ENCODE measurements around the gene GMPPA.

GMPPA gene

GRCh38 chr2:219486380-219486959 lies 12.2 kb upstream of the GMPPA start:
- Histone ChIP-seq H3K9me3 (ENCODE audit: control insufficient read depth, low read length) (no peaks in the 10 kb centered on the region), H3K36me3 (ENCODE audit: control insufficient read depth, insufficient read depth, low read length) (no peaks in the 10 kb centered on the region), H3K27ac (ENCODE audit: insufficient read depth, low read depth, low read length, poor library complexity, severe bottlenecking) (no peak overlapping the region), H3K27me3 (ENCODE audit: control insufficient read depth, insufficient read depth, low read length, poor library complexity, severe bottlenecking) (peaks cover 66% of the 10 kb centered on the region), H3K4me1 (ENCODE audit: control insufficient read depth, insufficient read depth, low read length) (peaks cover 30% of the 10 kb centered on the region), H3K4me3 (ENCODE audit: insufficient read depth, low read depth, low read length) (no peak overlapping the region)
- 13 to 16% methylated on average over 8 of the region's 8 CpGs for WGBS, 2 experiments

- Histone ChIP-seq H3K36me3 (ENCODE audit: control insufficient read depth, insufficient read depth, low read length) (no peaks in the 10 kb centered on the region), H3K4me1 (ENCODE audit: control insufficient read depth, insufficient read depth, low read length) (peaks cover 30% of the 10 kb centered on the region), H3K4me3 (ENCODE audit: insufficient read depth, low read depth, low read length) (no peak overlapping the region), H3K27ac (ENCODE audit: insufficient read depth, low read depth, low read length, poor library complexity, severe bottlenecking) (no peak overlapping the region), H3K9me3 (ENCODE audit: control insufficient read depth, low read length) (no peaks in the 10 kb centered on the region), H3K27me3 (ENCODE audit: control insufficient read depth, insufficient read depth, low read length, poor library complexity, severe bottlenecking) (peaks cover 58% of the 10 kb centered on the region)
- 82 to 85% methylated on average over 17 of the region's 17 CpGs for WGBS, 2 experiments
These were observed 10.4 kb upstream of the GMPPA start for GRCh38 chr2:219488149-219488843.

GRCh38 chr2:219488844-219489194 lies 9.9 kb upstream of the GMPPA start:
- 92 to 93% methylated on average over 14 of the region's 14 CpGs for WGBS, 2 experiments
- H3K27me3 ChIP-seq (ENCODE audit: control insufficient read depth, insufficient read depth, low read length, poor library complexity, severe bottlenecking) = peaks cover 58% of the 10 kb centered on the region
- no peaks in the 10 kb centered on the region for H3K9me3 ChIP-seq (ENCODE audit: control insufficient read depth, low read length)
- peaks cover 26% of the 10 kb centered on the region for H3K4me1 ChIP-seq (ENCODE audit: control insufficient read depth, insufficient read depth, low read length)
- H3K36me3 ChIP-seq (ENCODE audit: control insufficient read depth, insufficient read depth, low read length) = no peaks in the 10 kb centered on the region
- H3K4me3 ChIP-seq (ENCODE audit: insufficient read depth, low read depth, low read length) = no peak overlapping the region
- H3K27ac ChIP-seq (ENCODE audit: insufficient read depth, low read depth, low read length, poor library complexity, severe bottlenecking) = no peak overlapping the region

- peaks cover 58% of the 10 kb centered on the region for H3K27me3 ChIP-seq (ENCODE audit: control insufficient read depth, insufficient read depth, low read length, poor library complexity, severe bottlenecking)
- no peak overlapping the region for H3K4me3 ChIP-seq (ENCODE audit: insufficient read depth, low read depth, low read length)
- no peaks in the 10 kb centered on the region for H3K36me3 ChIP-seq (ENCODE audit: control insufficient read depth, insufficient read depth, low read length)
- H3K9me3 ChIP-seq (ENCODE audit: control insufficient read depth, low read length) = no peaks in the 10 kb centered on the region
- 87 to 88% methylated on average over 9 of the region's 9 CpGs for WGBS, 2 experiments
- no peak overlapping the region for H3K27ac ChIP-seq (ENCODE audit: insufficient read depth, low read depth, low read length, poor library complexity, severe bottlenecking)
- H3K4me1 ChIP-seq (ENCODE audit: control insufficient read depth, insufficient read depth, low read length) = peaks cover 22% of the 10 kb centered on the region
These were observed 9.4 kb upstream of the GMPPA start for GRCh38 chr2:219489315-219489714.

GRCh38 chr2:219490186-219490585 lies 8.5 kb upstream of the GMPPA start:
- H3K4me3 ChIP-seq (ENCODE audit: insufficient read depth, low read depth, low read length) = no peak overlapping the region
- 92 to 93% methylated on average over 23 of the region's 23 CpGs for WGBS, 2 experiments

GRCh38 chr2:219490600-219491130 lies 8.0 kb upstream of the GMPPA start:
- WGBS, 2 experiments = 92% methylated on average over 10 of the region's 10 CpGs
- Histone ChIP-seq H3K4me3 (ENCODE audit: insufficient read depth, low read depth, low read length) (no peak overlapping the region), H3K27ac (ENCODE audit: insufficient read depth, low read depth, low read length, poor library complexity, severe bottlenecking) (no peak overlapping the region), H3K36me3 (ENCODE audit: control insufficient read depth, insufficient read depth, low read length) (no peaks in the 10 kb centered on the region), H3K9me3 (ENCODE audit: control insufficient read depth, low read length) (no peaks in the 10 kb centered on the region), H3K27me3 (ENCODE audit: control insufficient read depth, insufficient read depth, low read length, poor library complexity, severe bottlenecking) (peaks cover 58% of the 10 kb centered on the region), H3K4me1 (ENCODE audit: control insufficient read depth, insufficient read depth, low read length) (peaks cover 14% of the 10 kb centered on the region)

More at GRCh38 chr2:219490186-219490585, 8.5 kb upstream of the GMPPA start:
- Histone ChIP-seq H3K9me3 (ENCODE audit: control insufficient read depth, low read length) (no peaks in the 10 kb centered on the region), H3K4me1 (ENCODE audit: control insufficient read depth, insufficient read depth, low read length) (peaks cover 14% of the 10 kb centered on the region), H3K27ac (ENCODE audit: insufficient read depth, low read depth, low read length, poor library complexity, severe bottlenecking) (no peak overlapping the region), H3K27me3 (ENCODE audit: control insufficient read depth, insufficient read depth, low read length, poor library complexity, severe bottlenecking) (peaks cover 58% of the 10 kb centered on the region), H3K36me3 (ENCODE audit: control insufficient read depth, insufficient read depth, low read length) (no peaks in the 10 kb centered on the region)

- WGBS, 2 experiments = 87 to 90% methylated on average over 14 of the region's 14 CpGs
- Histone ChIP-seq H3K4me1 (ENCODE audit: control insufficient read depth, insufficient read depth, low read length) (peaks cover 12% of the 10 kb centered on the region), H3K27me3 (ENCODE audit: control insufficient read depth, insufficient read depth, low read length, poor library complexity, severe bottlenecking) (peaks cover 58% of the 10 kb centered on the region), H3K4me3 (ENCODE audit: insufficient read depth, low read depth, low read length) (no peak overlapping the region), H3K27ac (ENCODE audit: insufficient read depth, low read depth, low read length, poor library complexity, severe bottlenecking) (no peak overlapping the region), H3K9me3 (ENCODE audit: control insufficient read depth, low read length) (no peaks in the 10 kb centered on the region), H3K36me3 (ENCODE audit: control insufficient read depth, insufficient read depth, low read length) (no peaks in the 10 kb centered on the region)
These were observed 7.3 kb upstream of the GMPPA start for GRCh38 chr2:219491278-219491963.

- Histone ChIP-seq H3K27ac (ENCODE audit: insufficient read depth, low read depth, low read length, poor library complexity, severe bottlenecking) (no peak overlapping the region), H3K36me3 (ENCODE audit: control insufficient read depth, insufficient read depth, low read length) (no peaks in the 10 kb centered on the region), H3K4me3 (ENCODE audit: insufficient read depth, low read depth, low read length) (no peak overlapping the region), H3K4me1 (ENCODE audit: control insufficient read depth, insufficient read depth, low read length) (peaks cover 8% of the 10 kb centered on the region), H3K9me3 (ENCODE audit: control insufficient read depth, low read length) (no peaks in the 10 kb centered on the region), H3K27me3 (ENCODE audit: control insufficient read depth, insufficient read depth, low read length, poor library complexity, severe bottlenecking) (peaks cover 60% of the 10 kb centered on the region)
- 56 to 60% methylated on average over 20 of the region's 20 CpGs for WGBS, 2 experiments
These were observed 6.1 kb upstream of the GMPPA start for GRCh38 chr2:219492575-219492974.

- peaks cover 60% of the 10 kb centered on the region for H3K27me3 ChIP-seq (ENCODE audit: control insufficient read depth, insufficient read depth, low read length, poor library complexity, severe bottlenecking)
These were observed 5.6 kb upstream of the GMPPA start for GRCh38 chr2:219493086-219493485.

GRCh38 chr2:219494952-219495530 lies 3.6 kb upstream of the GMPPA start:
- Histone ChIP-seq H3K4me1 (ENCODE audit: control insufficient read depth, insufficient read depth, low read length) (peaks cover 19% of the 10 kb centered on the region), H3K27me3 (ENCODE audit: control insufficient read depth, insufficient read depth, low read length, poor library complexity, severe bottlenecking) (peaks cover 61% of the 10 kb centered on the region), H3K27ac (ENCODE audit: insufficient read depth, low read depth, low read length, poor library complexity, severe bottlenecking) (no peak overlapping the region), H3K9me3 (ENCODE audit: control insufficient read depth, low read length) (no peaks in the 10 kb centered on the region), H3K4me3 (ENCODE audit: insufficient read depth, low read depth, low read length) (no peak overlapping the region), H3K36me3 (ENCODE audit: control insufficient read depth, insufficient read depth, low read length) (no peaks in the 10 kb centered on the region)
- 53% methylated on average over 10 of the region's 10 CpGs for WGBS, 2 experiments

More at GRCh38 chr2:219493086-219493485, 5.6 kb upstream of the GMPPA start:
- Histone ChIP-seq H3K9me3 (ENCODE audit: control insufficient read depth, low read length) (no peaks in the 10 kb centered on the region), H3K4me3 (ENCODE audit: insufficient read depth, low read depth, low read length) (no peak overlapping the region), H3K27ac (ENCODE audit: insufficient read depth, low read depth, low read length, poor library complexity, severe bottlenecking) (no peak overlapping the region), H3K4me1 (ENCODE audit: control insufficient read depth, insufficient read depth, low read length) (peaks cover 9% of the 10 kb centered on the region), H3K36me3 (ENCODE audit: control insufficient read depth, insufficient read depth, low read length) (no peaks in the 10 kb centered on the region)
- 93% methylated on average over 5 of the region's 5 CpGs for WGBS, 2 experiments

All from ectodermal cell (in vitro differentiated cells).